HG03439 (cell line): ENCODE data around the gene TAF11L9.
"Not testable (repeated sequence)": the region's sequence is repeated elsewhere in the genome, so short reads cannot be mapped to it uniquely, and the experiment has no call there.

Source experiments
- ATAC-seq: cut with Tn5 transposase; IDR thresholded peaks from one replicate; pipeline ENCODE4 v1.9.1; 2021; ENCODE audit warnings: mild to moderate bottlenecking, moderate library complexity; ENCODE audit not compliant: unreplicated experiment

TAF11L9 gene

GRCh38 chr5:17594255-17594654, at the start of gene TAF11L9:
Gene TAF11L9 (minus strand): TSS chr5:17594394.
- ATAC-seq: not testable (repeated sequence)

- no peak for ATAC-seq
These were observed 40.0 kb upstream of the TAF11L9 start, which contains the start of gene TAF11L14 for GRCh38 chr5:17634160-17634559. Gene TAF11L14 (plus strand): TSS chr5:17634460.

GRCh38 chr5:17631788-17632187, 37.6 kb upstream of the TAF11L9 start, which contains the start of gene TAF11L13:
Gene TAF11L13 (plus strand): TSS chr5:17632088.
- ATAC-seq: not testable (repeated sequence)

- ATAC-seq: no peak
These were observed 31.5 kb upstream of the TAF11L9 start for GRCh38 chr5:17625686-17626085.

GRCh38 chr5:17620627-17621026, 26.4 kb upstream of the TAF11L9 start:
- ATAC-seq: no peak

GRCh38 chr5:17619354-17619753, 25.2 kb upstream of the TAF11L9 start:
- no peak for ATAC-seq

GRCh38 chr5:17614872-17615605, 20.8 kb upstream of the TAF11L9 start:
- no peak for ATAC-seq

- not testable (repeated sequence) for ATAC-seq
These were observed 15.9 kb upstream of the TAF11L9 start, which contains the start of gene TAF11L12 for GRCh38 chr5:17610092-17610491. Gene TAF11L12 (plus strand): TSS chr5:17610392.

GRCh38 chr5:17607461-17607860, 13.3 kb upstream of the TAF11L9 start:
- not testable (repeated sequence) for ATAC-seq

GRCh38 chr5:17604951-17605350, 10.8 kb upstream of the TAF11L9 start:
- no peak for ATAC-seq

GRCh38 chr5:17603880-17604279, 9.7 kb upstream of the TAF11L9 start, which contains the start of gene TAF11L11:
Gene TAF11L11 (plus strand): TSS chr5:17604183.
- not testable (repeated sequence) for ATAC-seq

- not testable (repeated sequence) for ATAC-seq
These were observed 3.5 kb upstream of the TAF11L9 start, which contains the start of gene TAF11L10 for GRCh38 chr5:17597728-17598127. Gene TAF11L10 (minus strand): TSS chr5:17597828.

- ATAC-seq: not testable (repeated sequence)
These were observed 3.3 kb downstream of the TAF11L9 start, which contains the start of gene TAF11L8 for GRCh38 chr5:17590860-17591259. Gene TAF11L8 (minus strand): TSS chr5:17590960.

- not testable (repeated sequence) for ATAC-seq
These were observed 8.5 kb downstream of the TAF11L9 start, which contains the start of gene TAF11L7 for GRCh38 chr5:17585658-17586057. Gene TAF11L7 (minus strand): TSS chr5:17585758.
